Occipital lobe (tissue), 3 donors: Measurements from ENCODE around the gene TP53TG3D. TPM values are rescaled to one million over a fixed set of nuclear protein-coding genes. Genes with fewer than 3 reads are reported as not detected.
"Not testable (repeated sequence)": the region's sequence is repeated elsewhere in the genome, so short reads cannot be mapped to it uniquely, and the experiment has no call there.

ENCODE experiments used
- DNase-seq: peaks from one replicate; lab custom pipeline; 2025; lab: John Stamatoyannopoulos, UW
- small RNA-seq: library from RNA; depleted of rRNA; stranded (forward); fragments of <200 nt; gene quantifications from one replicate; pipeline ENCODE3, GENCODE V24; 2014
- total RNA-seq: library from RNA; depleted of rRNA; stranded (reverse); fragments of >200 nt; gene quantifications from one replicate; pipeline ENCODE4 v1.2.3, GENCODE V29; 2014

Gene TP53TG3D, protein sequence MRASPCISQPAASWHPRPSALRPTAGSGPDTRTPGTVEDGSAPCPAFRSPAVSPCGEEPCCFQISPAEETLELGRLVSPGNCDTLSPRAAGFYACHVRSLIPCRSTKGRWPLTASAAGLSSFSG
- total RNA-seq = not detected

DNA sequence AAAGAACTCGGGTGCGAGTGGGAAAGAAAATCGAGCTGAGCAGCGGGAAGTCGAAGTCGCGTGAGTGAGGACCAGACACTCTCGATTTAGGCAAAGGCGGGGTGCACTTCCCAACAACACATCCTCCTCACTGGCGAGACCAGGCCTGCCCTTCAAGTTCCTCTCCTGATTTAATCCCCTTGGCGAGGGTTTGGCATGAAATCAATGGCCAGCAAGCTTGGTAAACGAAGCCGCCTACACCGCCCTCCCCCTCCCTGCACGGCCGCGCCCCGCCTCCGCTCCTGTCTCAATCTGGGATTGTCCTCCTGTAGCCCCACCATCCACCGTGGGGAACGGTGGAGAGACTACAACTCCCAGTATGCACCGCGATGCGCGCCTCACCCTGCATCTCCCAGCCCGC, at the start of gene TP53TG3D:
Gene TP53TG3D (plus strand): TSS at position 301 of the 400 bp plus-strand sequence. CDS start 68 bp downstream, at position 369.
- not testable (repeated sequence) for DNase-seq

DNA sequence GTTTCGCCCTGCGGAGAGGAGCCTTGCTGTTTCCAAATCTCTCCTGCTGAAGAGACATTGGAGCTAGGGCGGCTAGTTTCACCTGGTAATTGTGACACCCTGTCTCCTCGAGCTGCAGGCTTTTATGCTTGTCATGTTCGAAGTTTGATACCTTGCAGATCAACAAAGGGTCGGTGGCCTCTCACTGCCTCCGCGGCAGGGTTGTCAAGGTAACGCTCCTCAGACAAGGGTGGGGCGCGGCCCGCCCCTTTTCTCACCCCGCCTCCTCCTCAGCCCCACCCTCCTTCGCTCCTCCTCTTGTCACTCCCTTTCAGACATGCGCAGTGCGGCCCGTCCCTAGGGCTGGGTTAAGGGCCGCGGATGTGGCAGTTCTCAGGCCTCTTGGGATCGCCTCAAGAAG, 421 bp downstream of the TP53TG3D start:
- DNase-seq = not testable (repeated sequence)

DNA sequence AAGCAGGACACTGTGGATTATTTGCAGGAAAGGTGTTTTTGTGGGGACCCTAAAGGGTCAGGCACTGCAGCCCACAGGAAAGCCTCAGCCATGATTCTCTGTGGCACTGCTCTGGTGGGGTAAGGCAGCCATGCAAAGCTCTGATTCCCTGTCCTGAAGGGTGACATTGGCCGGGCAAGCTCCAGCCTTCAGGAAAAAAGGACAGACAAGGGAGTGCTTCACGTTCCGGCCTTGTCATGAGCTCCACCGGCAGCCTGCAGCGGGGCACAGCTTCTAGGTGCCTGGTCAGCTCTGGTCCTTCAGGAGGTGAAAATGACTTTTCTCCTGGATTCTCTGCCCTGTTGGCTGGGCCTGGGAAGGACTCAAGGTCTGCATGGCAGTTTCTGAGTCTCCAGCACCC, 8.4 kb downstream of the TP53TG3D start:
- not testable (repeated sequence) for DNase-seq

DNA sequence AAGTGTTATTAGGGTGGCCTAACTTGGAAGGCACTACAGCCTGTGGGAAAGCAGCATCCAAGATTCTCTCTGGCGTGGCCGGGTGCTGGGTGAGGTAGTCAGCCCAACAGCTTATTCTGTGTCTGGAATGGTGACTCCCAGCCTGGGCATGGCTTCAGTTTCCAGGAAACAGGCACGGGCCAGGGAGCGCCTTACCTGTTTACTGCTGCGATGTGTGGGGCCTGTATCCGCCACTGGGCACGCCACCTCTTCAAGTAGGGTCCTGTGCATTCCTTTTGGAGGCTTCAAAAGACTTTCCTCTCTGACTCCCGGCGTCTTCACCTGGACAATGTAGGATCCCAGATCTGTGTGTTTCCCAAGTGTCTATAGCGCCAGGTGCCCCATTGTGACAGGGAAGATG, 10.5 kb downstream of the TP53TG3D start:
- not testable (repeated sequence) for DNase-seq

DNA sequence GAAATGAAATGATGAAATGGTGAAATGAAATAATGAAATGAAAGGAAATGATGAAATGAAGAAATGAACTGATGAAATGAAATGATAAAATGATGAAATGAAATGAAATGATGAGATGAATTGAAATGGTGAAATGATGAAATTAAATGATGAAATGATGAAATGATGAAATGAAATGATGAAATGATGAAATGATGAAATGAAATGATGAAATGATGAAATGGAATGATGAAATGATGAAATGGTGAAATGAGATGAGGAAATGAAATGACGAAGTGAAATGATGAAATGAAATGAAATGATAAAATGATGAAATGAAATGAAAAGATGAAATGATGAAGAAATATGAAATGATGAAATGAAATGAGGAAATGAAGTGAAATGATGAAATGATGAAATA, 28.8 kb downstream of the TP53TG3D start:
- DNase-seq = not testable (repeated sequence)

DNA sequence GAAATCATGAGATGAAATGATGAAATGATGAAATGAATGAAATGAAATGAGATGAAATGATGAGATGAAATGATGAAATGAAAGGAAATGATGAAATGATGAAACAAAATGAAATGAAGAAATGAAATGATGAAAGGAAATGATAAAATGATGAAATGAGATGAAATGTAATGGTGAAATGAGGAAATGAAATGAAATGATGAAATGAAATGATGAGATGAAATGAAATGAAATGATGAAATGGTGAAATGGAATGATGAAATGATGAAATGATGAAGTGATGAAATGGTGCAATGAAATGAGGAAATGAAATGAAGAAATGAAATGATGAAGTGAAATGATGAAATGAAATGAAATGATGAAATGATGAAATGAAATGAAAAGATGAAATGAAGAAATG, 29.9 kb downstream of the TP53TG3D start:
- DNase-seq = not testable (repeated sequence)

DNA sequence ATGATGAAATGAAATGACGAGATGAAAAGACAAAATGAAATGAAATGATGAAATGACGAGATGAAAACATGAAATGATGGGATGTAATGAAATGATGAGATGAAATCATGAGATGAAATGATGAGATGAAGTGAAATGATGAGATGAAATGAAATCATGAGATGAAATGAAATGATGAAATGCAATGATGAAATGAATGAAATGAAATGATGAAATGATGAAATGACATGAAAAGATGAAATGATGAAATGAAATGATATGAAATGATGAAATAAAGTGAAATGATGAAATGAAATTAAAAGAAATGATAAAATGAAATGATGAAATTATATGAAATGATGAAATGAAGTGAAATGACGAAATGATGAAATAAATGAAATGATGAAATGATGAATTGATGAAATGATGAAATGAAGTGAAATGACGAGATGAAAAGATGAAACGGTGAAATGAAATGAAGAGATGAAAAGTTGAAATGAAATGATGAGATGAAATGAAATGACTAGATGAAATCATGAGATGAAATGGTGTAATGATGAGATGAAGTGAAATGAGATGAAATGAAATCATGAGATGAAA, 30.9 kb downstream of the TP53TG3D start:
- not testable (repeated sequence) for DNase-seq

DNA sequence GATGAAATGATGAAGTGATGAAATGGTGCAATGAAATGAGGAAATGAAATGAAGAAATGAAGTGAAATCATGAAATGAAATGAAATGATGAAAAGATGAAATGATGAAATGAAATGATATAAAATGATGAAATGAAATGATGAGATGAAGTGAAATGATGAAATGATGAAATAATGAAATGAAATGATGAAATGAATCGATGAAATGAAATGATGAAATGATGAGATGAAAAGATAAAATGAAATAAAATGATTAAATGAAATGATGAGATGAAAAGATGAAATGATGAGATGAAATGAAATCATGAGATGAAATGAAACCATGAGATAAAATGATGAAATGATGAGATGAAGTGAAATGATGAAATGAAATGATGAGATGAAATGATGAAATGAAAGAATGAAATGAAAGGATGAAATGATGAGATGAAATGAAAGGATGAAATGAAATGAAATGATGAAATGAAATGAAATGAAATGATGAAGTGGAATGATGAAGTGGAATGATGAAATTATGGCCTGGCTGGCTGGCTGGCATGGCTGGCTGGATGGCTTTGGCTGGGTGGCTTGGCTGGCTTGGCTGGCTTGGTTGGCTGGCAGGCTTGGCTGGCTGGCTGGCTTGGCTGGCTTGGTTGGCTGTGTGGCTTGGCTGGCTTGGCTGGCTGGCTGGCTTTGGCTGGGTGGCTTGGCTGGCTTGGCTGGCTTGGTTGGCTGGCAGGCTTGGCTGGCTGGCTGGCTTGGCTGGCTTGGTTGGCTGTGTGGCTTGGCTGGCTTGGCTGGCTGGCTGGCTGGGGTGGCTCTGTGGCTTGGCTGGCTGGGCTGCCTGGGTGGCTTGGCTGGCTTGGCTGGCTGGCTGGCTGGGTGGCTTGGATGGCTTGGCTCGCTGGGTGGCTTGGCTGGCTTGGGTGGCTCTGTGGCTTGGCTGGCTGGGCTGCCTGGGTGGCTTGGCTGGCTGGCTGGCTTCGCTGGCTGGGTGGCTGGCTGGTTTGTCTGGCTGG, 32.0 kb downstream of the TP53TG3D start:
- not testable (repeated sequence) for DNase-seq

DNA sequence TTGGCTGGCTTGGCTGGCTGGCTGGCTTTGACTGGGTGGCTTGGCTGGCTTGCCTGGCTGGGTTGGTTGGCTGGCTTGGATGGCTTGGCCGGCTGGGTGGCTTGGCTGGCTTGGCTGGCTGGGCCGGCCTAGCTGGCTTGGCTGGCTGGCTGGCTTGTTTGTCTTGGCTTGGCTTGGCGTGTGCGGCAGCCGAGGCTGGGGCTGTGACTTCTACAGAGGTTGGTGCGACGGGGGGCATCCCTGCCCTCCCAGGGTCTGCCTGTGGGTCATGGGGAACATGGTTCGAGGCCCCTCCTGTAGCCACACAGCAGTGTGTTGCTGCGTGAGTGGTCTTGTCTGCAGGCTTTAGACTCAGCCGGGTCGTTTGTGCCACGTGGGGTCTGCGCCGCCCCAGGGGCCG, 33.1 kb downstream of the TP53TG3D start:
- DNase-seq = not testable (repeated sequence)

DNA sequence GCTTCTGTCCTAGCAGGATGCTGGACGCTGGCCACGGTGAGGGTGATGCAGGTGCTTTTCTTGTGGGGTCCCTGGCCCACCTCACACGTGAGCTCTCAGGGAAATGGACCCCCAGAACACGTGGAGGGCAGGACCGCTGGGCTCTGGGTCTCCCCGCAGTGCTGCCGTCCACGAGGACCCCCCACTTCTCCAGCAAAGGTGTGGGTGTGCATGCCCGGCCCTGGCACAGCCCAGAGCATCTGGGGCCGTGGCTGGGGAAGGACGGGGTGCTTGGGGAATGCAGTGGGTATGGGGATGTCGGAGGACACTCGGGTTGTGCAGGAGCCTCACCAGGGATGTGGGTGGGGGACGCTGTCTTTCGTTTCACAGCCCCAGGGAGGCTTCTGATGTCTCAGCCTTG, 34.7 kb downstream of the TP53TG3D start:
- not testable (repeated sequence) for DNase-seq

DNA sequence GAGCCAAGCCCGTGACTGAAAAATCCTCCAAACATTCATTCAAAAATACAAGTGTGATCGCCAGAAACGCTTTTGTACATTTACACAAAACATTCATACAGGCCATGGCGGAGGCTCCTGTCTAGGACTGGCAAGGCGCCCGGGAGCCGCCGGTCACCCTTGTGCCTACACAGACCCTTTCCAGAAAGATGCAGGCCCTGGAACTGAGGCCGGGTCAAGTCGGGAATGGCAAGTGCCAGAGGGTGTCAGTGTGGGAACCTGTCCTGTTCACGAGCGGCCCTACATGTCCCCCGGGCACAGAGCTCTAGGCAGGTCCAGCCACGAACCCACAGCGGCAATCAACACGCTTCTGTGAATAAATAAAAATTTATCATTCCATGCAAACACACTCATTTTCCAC, 36.1 kb downstream of the TP53TG3D start:
- DNase-seq = not testable (repeated sequence)

DNA sequence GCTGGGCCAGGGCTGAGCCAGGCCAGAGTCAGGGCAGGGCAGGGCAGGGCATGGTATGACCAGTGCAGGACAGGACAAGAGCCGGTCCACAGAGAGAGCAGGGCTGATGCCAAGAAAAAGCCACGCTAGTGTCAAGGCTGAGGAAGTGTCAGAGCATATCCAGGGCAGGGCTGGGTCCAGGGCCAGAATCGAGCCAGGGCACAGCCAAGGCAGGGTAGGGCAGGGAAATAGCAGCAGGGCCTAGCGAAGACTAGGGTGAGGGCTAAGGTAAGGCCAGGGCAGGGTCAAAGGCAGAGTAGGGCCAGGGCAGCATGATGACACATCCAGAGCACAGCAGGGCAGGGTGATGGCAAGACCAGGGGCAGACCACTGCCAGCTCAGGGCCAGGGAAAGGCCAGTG, 49.7 kb downstream of the TP53TG3D start:
- DNase-seq = not testable (repeated sequence)

Small RNA genes lying within 50 kb of the gene (small RNA-seq; reads per million reads assigned to genes)
- gene AC133485.1 (not detected), gene AC140878.1 (not detected)
